Measurements from ENCODE around the gene JUP. TPM values are rescaled to one million over a fixed set of nuclear protein-coding genes. Genes with fewer than 3 reads are reported as not detected.

Gene JUP
- total RNA-seq, 2 donors from 2014 or later = 234 to 256 TPM

GRCh38 chr17:41818024-41818423 is 31.5 kb upstream of the JUP start:
- TF ChIP-seq CTCF (IDR thresholded peaks at IDR 0.05) = no peak
- H3K4me3 ChIP-seq = no peak overlapping the region
- no peaks in the 10 kb centered on the region for H3K27me3 ChIP-seq
- H3K36me3 ChIP-seq = no peaks in the 10 kb centered on the region
- H3K9me3 ChIP-seq = no peaks in the 10 kb centered on the region
- H3K4me1 ChIP-seq = peaks cover 0 to 10% of the 10 kb centered on the region in 2 donors
- no peak for DNase-seq (ENCODE audit: low spot score)
- H3K27ac ChIP-seq = no peak overlapping the region

GRCh38 chr17:41816637-41817320 is 30.3 kb upstream of the JUP start:
- DNase-seq (ENCODE audit: low spot score) = no peak
- Histone ChIP-seq H3K27me3 (no peaks in the 10 kb centered on the region), H3K27ac (no peak overlapping the region), H3K4me3 (no peak overlapping the region), H3K9me3 (no peaks in the 10 kb centered on the region), H3K36me3 (no peaks in the 10 kb centered on the region), H3K4me1 (peaks cover 0 to 22% of the 10 kb centered on the region in 2 donors)
- no peak for TF ChIP-seq CTCF (IDR thresholded peaks at IDR 0.05)

- Histone ChIP-seq H3K36me3 (no peaks in the 10 kb centered on the region), H3K9me3 (no peaks in the 10 kb centered on the region), H3K4me1 (peaks cover 0 to 44% of the 10 kb centered on the region in 2 donors), H3K4me3 (no peak overlapping the region), H3K27ac (peak overlapping the region in 1 of 2 donors; percentile 76), H3K27me3 (no peaks in the 10 kb centered on the region)
- no peak for DNase-seq (ENCODE audit: low spot score)
- no peak for TF ChIP-seq CTCF (IDR thresholded peaks at IDR 0.05)
Observed at GRCh38 chr17:41814195-41814594, 27.7 kb upstream of the JUP start.

GRCh38 chr17:41813699-41814124 is 27.2 kb upstream of the JUP start:
- Histone ChIP-seq H3K4me3 (peak overlapping the region in 1 of 2 donors; percentile 83), H3K9me3 (no peaks in the 10 kb centered on the region), H3K36me3 (no peaks in the 10 kb centered on the region), H3K27me3 (no peaks in the 10 kb centered on the region), H3K27ac (peak overlapping the region; percentile 76 to 82), H3K4me1 (peaks cover 0 to 48% of the 10 kb centered on the region in 2 donors)
- DNase-seq (ENCODE audit: low spot score) = no peak
- TF ChIP-seq CTCF (IDR thresholded peaks at IDR 0.05) = no peak

GRCh38 chr17:41813152-41813680 is 26.7 kb upstream of the JUP start:
- no peaks in the 10 kb centered on the region for H3K9me3 ChIP-seq
- no peak for DNase-seq (ENCODE audit: low spot score)
- no peak for TF ChIP-seq CTCF (IDR thresholded peaks at IDR 0.05)
- H3K36me3 ChIP-seq = no peaks in the 10 kb centered on the region
- H3K4me3 ChIP-seq = peak overlapping the region; percentile 68 to 83
- peaks cover 0 to 49% of the 10 kb centered on the region in 2 donors for H3K4me1 ChIP-seq
- H3K27ac ChIP-seq = peak overlapping the region; percentile 76 to 82
- no peaks in the 10 kb centered on the region for H3K27me3 ChIP-seq

Measured in right atrium auricular region (tissue), 2 donors.